ENCODE results near the gene LAIR2.
A peak's percentile ranks its signal among the peaks of the same experiment; 100 is the strongest.

LAIR2 gene

GRCh38 chr19:54502518-54503048 lies at the start of gene LAIR2:
Gene LAIR2 (plus strand): TSS chr19:54502831. CDS start chr19:54502919, 88 bp downstream.
- H3K27me3 Mint-ChIP-seq (ENCODE audit: low read depth): peaks cover 17% of the 10 kb centered on the region

GRCh38 chr19:54453921-54454780 lies 48.5 kb upstream of the LAIR2 start:
- H3K4me1 Mint-ChIP-seq (ENCODE audit: low read depth): peaks cover 23% of the 10 kb centered on the region
- H3K9me3 Mint-ChIP-seq: no peaks in the 10 kb centered on the region
- no peaks in the 10 kb centered on the region for H3K27me3 Mint-ChIP-seq (ENCODE audit: low read depth)
- H3K4me3 Mint-ChIP-seq: no peak overlapping the region
- H3K27ac Mint-ChIP-seq: no peak overlapping the region
- peaks cover 52% of the 10 kb centered on the region for H3K36me3 Mint-ChIP-seq (ENCODE audit: low read depth)

More at GRCh38 chr19:54502518-54503048, at the start of gene LAIR2:
- Mint-ChIP-seq H3K27ac (peak within 1 kb of the TSS; percentile 46), H3K9me3 (no peaks in the 10 kb centered on the region), H3K4me1 (ENCODE audit: low read depth) (peaks cover 23% of the 10 kb centered on the region), H3K36me3 (ENCODE audit: low read depth) (no peaks in the 10 kb centered on the region), H3K4me3 (peak within 1 kb of the TSS; percentile 24)

GRCh38 chr19:54454781-54455675 lies 47.6 kb upstream of the LAIR2 start:
- Mint-ChIP-seq H3K9me3 (no peaks in the 10 kb centered on the region), H3K36me3 (ENCODE audit: low read depth) (peaks cover 58% of the 10 kb centered on the region), H3K4me3 (no peak overlapping the region), H3K27me3 (ENCODE audit: low read depth) (no peaks in the 10 kb centered on the region), H3K27ac (no peak overlapping the region), H3K4me1 (ENCODE audit: low read depth) (peaks cover 23% of the 10 kb centered on the region)

GRCh38 chr19:54455786-54456422 lies 46.7 kb upstream of the LAIR2 start:
- H3K27me3 Mint-ChIP-seq (ENCODE audit: low read depth): no peaks in the 10 kb centered on the region
- no peak overlapping the region for H3K27ac Mint-ChIP-seq
- H3K36me3 Mint-ChIP-seq (ENCODE audit: low read depth): peaks cover 56% of the 10 kb centered on the region
- H3K4me3 Mint-ChIP-seq: no peak overlapping the region
- H3K9me3 Mint-ChIP-seq: no peaks in the 10 kb centered on the region
- H3K4me1 Mint-ChIP-seq (ENCODE audit: low read depth): peaks cover 15% of the 10 kb centered on the region

GRCh38 chr19:54456423-54457373 lies 45.9 kb upstream of the LAIR2 start:
- Mint-ChIP-seq H3K36me3 (ENCODE audit: low read depth) (peaks cover 48% of the 10 kb centered on the region), H3K27ac (no peak overlapping the region), H3K4me1 (ENCODE audit: low read depth) (peaks cover 15% of the 10 kb centered on the region), H3K4me3 (no peak overlapping the region), H3K27me3 (ENCODE audit: low read depth) (no peaks in the 10 kb centered on the region), H3K9me3 (no peaks in the 10 kb centered on the region)

GRCh38 chr19:54457773-54458647 lies 44.6 kb upstream of the LAIR2 start:
- no peaks in the 10 kb centered on the region for H3K9me3 Mint-ChIP-seq
- H3K4me3 Mint-ChIP-seq: no peak overlapping the region
- no peak overlapping the region for H3K27ac Mint-ChIP-seq
- H3K36me3 Mint-ChIP-seq (ENCODE audit: low read depth): peaks cover 44% of the 10 kb centered on the region
- peaks cover 18% of the 10 kb centered on the region for H3K4me1 Mint-ChIP-seq (ENCODE audit: low read depth)
- no peaks in the 10 kb centered on the region for H3K27me3 Mint-ChIP-seq (ENCODE audit: low read depth)

GRCh38 chr19:54458648-54459281 lies 43.9 kb upstream of the LAIR2 start:
- H3K27me3 Mint-ChIP-seq (ENCODE audit: low read depth): no peaks in the 10 kb centered on the region
- H3K4me3 Mint-ChIP-seq: no peak overlapping the region
- H3K4me1 Mint-ChIP-seq (ENCODE audit: low read depth): peaks cover 18% of the 10 kb centered on the region
- H3K27ac Mint-ChIP-seq: no peak overlapping the region
- H3K36me3 Mint-ChIP-seq (ENCODE audit: low read depth): peaks cover 39% of the 10 kb centered on the region
- H3K9me3 Mint-ChIP-seq: no peaks in the 10 kb centered on the region

GRCh38 chr19:54459282-54460229 lies 43.1 kb upstream of the LAIR2 start:
- no peaks in the 10 kb centered on the region for H3K27me3 Mint-ChIP-seq (ENCODE audit: low read depth)
- peak overlapping the region; percentile 23 for H3K4me3 Mint-ChIP-seq
- peaks cover 23% of the 10 kb centered on the region for H3K4me1 Mint-ChIP-seq (ENCODE audit: low read depth)
- no peaks in the 10 kb centered on the region for H3K9me3 Mint-ChIP-seq
- H3K36me3 Mint-ChIP-seq (ENCODE audit: low read depth): peaks cover 34% of the 10 kb centered on the region
- H3K27ac Mint-ChIP-seq: no peak overlapping the region

- H3K27me3 Mint-ChIP-seq (ENCODE audit: low read depth): no peaks in the 10 kb centered on the region
- peaks cover 24% of the 10 kb centered on the region for H3K4me1 Mint-ChIP-seq (ENCODE audit: low read depth)
- H3K4me3 Mint-ChIP-seq: no peak overlapping the region
- H3K9me3 Mint-ChIP-seq: no peaks in the 10 kb centered on the region
- H3K36me3 Mint-ChIP-seq (ENCODE audit: low read depth): peaks cover 26% of the 10 kb centered on the region
- H3K27ac Mint-ChIP-seq: no peak overlapping the region
Measured at GRCh38 chr19:54460230-54461005, 42.2 kb upstream of the LAIR2 start.

- peak overlapping the region; percentile 7 for H3K4me3 Mint-ChIP-seq
- H3K27ac Mint-ChIP-seq: no peak overlapping the region
- peaks cover 24% of the 10 kb centered on the region for H3K4me1 Mint-ChIP-seq (ENCODE audit: low read depth)
- peaks cover 23% of the 10 kb centered on the region for H3K36me3 Mint-ChIP-seq (ENCODE audit: low read depth)
- no peaks in the 10 kb centered on the region for H3K9me3 Mint-ChIP-seq
- peaks cover 4% of the 10 kb centered on the region for H3K27me3 Mint-ChIP-seq (ENCODE audit: low read depth)
Measured at GRCh38 chr19:54461210-54461609, 41.4 kb upstream of the LAIR2 start.

GRCh38 chr19:54461613-54462012 lies 41.0 kb upstream of the LAIR2 start:
- peaks cover 24% of the 10 kb centered on the region for H3K4me1 Mint-ChIP-seq (ENCODE audit: low read depth)
- peak overlapping the region; percentile 49 for H3K27ac Mint-ChIP-seq
- H3K4me3 Mint-ChIP-seq: peak overlapping the region; percentile 7
- peaks cover 7% of the 10 kb centered on the region for H3K27me3 Mint-ChIP-seq (ENCODE audit: low read depth)
- no peaks in the 10 kb centered on the region for H3K9me3 Mint-ChIP-seq
- peaks cover 22% of the 10 kb centered on the region for H3K36me3 Mint-ChIP-seq (ENCODE audit: low read depth)

All from T-helper 1 cell treated with Interleukin-12 subunit alpha and Interleukin-12 subunit beta and Interleukin-4 antibody, amounts not matched to agents 30 μg/mL and 1 μg/mL, for 36 hours (primary cell).